Testis (tissue), 3 donors: ENCODE results near the gene FXR1. TPM values are rescaled to one million over a fixed set of nuclear protein-coding genes. Genes with fewer than 3 reads are reported as not detected.

Experiments
- DNase-seq: peaks from one replicate; pipeline ENCODE4 v3.0.0-alpha.2; 2019
- H3K27ac ChIP-seq, 2 donors: fragments of 200-600 bp; sonication (generic); one replicate each; pipeline ENCODE4 v1.5.1; 2019
- H3K27me3 ChIP-seq: fragments of 200-600 bp; sonication (generic); one replicate; pipeline ENCODE4 v1.5.1; 2019
- H3K36me3 ChIP-seq: fragments of 200-600 bp; sonication (generic); one replicate; pipeline ENCODE4 v1.5.1; 2017; ENCODE audit warnings: low read depth; ENCODE audit errors: missing control alignments
- H3K4me1 ChIP-seq: fragments of 200-600 bp; sonication (generic); one replicate; pipeline ENCODE4 v1.5.1; 2019
- H3K4me3 ChIP-seq, 2 donors: fragments of 200-600 bp; sonication (generic); one replicate each; pipeline ENCODE4 v1.5.1; 2017 to 2019
- H3K9me3 ChIP-seq: fragments of 200-600 bp; sonication (generic); one replicate; pipeline ENCODE4 v1.5.1; 2017
- POLR2A ChIP-seq: fragments of 450-650 bp; IDR thresholded peaks from one replicate; pipeline ENCODE4 v1.6.1; 2017; ENCODE audit warnings: antibody characterized with exemption, mild to moderate bottlenecking, moderate library complexity
- WGBS, 2 donors: methylation state at CpG; one replicate each; pipeline ENCODE4 v1.1.5; 2018; 5-methylcytosine and 5-hydroxymethylcytosine counted together
- intact Hi-C: fragments of 100-400 bp; cut with DNase I; formaldehyde crosslinking; loops from one replicate; pipeline ENCODE4 v1.15.1; 2023; ENCODE audit warnings: low total_unique reads
- polyA plus RNA-seq: library from polyadenylated mRNA; stranded (reverse); fragments of 350-450 nt; fragmentation: Illumina TruSeq; extraction: RNeasy Lipid Tissue Mini Kit (QIAGEN cat#74804); gene quantifications from one replicate; pipeline ENCODE4 v1.2.3, GENCODE V29; 2014; ENCODE audit warnings: low read depth, low replicate concordance; ENCODE audit not compliant: insufficient read depth
- total RNA-seq, 2 donors: library from RNA; depleted of rRNA; stranded (reverse); fragments of >200 nt; gene quantifications; one replicate each; pipeline ENCODE4 v1.2.3, GENCODE V29; 2016
- TF ChIP-seq, protein P1 (sequence below), 3 experiments: fragments of 450-650 bp in 2 of 3; fragments of 200-600 bp in 1 of 3; sonication (generic) in 1 of 3; IDR thresholded peaks; one replicate each; pipeline ENCODE4 v1.5.1; 2016 to 2019; ENCODE audit warnings: antibody characterized with exemption in 3 of 3, mild to moderate bottlenecking in 2 of 3, moderate library complexity in 1 of 3

Gene FXR1
- total and polyA plus RNA-seq, 3 donors from 2014 or later: 183 to 274 (median 273) TPM

DNA sequence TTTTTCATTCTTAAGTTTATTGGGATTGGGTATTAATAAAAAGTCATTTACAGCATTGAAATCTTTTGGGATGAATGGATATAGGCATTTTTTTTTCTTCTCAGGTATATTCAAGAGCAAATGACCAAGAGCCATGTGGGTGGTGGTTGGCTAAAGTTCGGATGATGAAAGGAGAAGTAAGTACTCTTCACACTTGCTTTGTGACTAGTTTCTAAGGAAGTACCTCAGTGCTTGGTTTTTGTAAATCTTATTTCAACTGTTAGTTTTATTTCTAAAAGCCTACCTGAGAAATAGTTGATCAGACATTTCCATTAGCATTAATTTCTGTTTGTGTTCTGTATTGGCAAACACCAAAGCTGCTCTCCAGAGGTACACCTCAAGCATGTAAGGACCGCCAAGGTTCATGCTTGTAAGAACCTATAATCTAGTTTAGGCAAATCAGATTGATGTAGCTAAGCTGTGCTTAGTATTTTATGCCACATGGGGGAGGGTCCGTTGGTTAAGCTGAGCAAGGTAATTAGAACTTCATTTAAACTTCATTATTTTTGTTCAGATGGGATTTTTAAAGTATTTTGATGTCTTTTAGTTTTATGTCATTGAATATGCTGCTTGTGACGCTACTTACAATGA lies 35.4 kb downstream of the FXR1 start:
- Histone ChIP-seq H3K9me3 (no peaks in the 10 kb centered on the region), H3K36me3 (peaks cover 4% of the 10 kb centered on the region), H3K4me3 (no peak overlapping the region), H3K27ac (no peak overlapping the region), H3K4me1 (no peaks in the 10 kb centered on the region), H3K27me3 (no peaks in the 10 kb centered on the region)
- WGBS, 2 donors: 82 to 92% methylated on average over 4 of the region's 4 CpGs
- DNase-seq: no peak
- intact Hi-C loops: no loop called here
- TF ChIP-seq POLR2A: no peak
- TF ChIP-seq, protein P1, sequence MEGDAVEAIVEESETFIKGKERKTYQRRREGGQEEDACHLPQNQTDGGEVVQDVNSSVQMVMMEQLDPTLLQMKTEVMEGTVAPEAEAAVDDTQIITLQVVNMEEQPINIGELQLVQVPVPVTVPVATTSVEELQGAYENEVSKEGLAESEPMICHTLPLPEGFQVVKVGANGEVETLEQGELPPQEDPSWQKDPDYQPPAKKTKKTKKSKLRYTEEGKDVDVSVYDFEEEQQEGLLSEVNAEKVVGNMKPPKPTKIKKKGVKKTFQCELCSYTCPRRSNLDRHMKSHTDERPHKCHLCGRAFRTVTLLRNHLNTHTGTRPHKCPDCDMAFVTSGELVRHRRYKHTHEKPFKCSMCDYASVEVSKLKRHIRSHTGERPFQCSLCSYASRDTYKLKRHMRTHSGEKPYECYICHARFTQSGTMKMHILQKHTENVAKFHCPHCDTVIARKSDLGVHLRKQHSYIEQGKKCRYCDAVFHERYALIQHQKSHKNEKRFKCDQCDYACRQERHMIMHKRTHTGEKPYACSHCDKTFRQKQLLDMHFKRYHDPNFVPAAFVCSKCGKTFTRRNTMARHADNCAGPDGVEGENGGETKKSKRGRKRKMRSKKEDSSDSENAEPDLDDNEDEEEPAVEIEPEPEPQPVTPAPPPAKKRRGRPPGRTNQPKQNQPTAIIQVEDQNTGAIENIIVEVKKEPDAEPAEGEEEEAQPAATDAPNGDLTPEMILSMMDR (IDR thresholded peaks at IDR 0.05): no peak

DNA sequence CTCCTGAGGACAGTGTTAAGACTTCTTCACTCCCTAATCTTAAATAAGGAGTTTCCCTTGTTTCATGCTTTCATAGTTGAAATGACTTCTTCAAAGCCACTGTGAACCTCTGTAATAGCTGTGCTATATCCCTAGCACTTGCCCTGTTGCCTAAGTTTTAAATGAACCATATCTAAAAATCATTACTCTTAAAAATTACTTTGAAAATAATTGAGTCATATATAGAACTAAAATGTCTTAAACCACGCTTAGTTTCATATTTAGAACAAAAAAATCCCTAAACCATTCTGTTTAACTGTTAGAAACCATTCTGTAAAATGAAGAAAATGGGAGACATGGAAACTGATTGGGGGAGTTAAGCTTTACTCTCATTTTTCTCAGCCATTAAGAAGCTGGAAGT lies 47.2 kb downstream of the FXR1 start:
- Histone ChIP-seq H3K27me3 (no peaks in the 10 kb centered on the region), H3K27ac (no peak overlapping the region), H3K4me1 (no peaks in the 10 kb centered on the region), H3K9me3 (no peaks in the 10 kb centered on the region), H3K4me3 (no peak overlapping the region), H3K36me3 (no peaks in the 10 kb centered on the region)
- intact Hi-C loops: no loop called here
- TF ChIP-seq, protein P1 (IDR thresholded peaks at IDR 0.05): no peak
- no peak for TF ChIP-seq POLR2A
- WGBS, 2 donors: 95 to 97% methylated on average over 1 of the region's 1 CpG
- DNase-seq: no peak

GRCh38 chr3:180961087-180961486 lies 48.6 kb downstream of the FXR1 start:
- H3K9me3 ChIP-seq: no peaks in the 10 kb centered on the region
- H3K4me1 ChIP-seq: no peaks in the 10 kb centered on the region

GRCh38 chr3:180961552-180961951 lies 49.1 kb downstream of the FXR1 start:
- H3K9me3 ChIP-seq: no peaks in the 10 kb centered on the region
- WGBS, 2 donors: 74 to 93% methylated on average over 1 of the region's 1 CpG
- no peaks in the 10 kb centered on the region for H3K4me1 ChIP-seq
- TF ChIP-seq, protein P1 (IDR thresholded peaks at IDR 0.05): no peak
- no peak for TF ChIP-seq POLR2A
- no peak overlapping the region for H3K4me3 ChIP-seq
- H3K27me3 ChIP-seq: no peaks in the 10 kb centered on the region
- no peaks in the 10 kb centered on the region for H3K36me3 ChIP-seq
- no peak for DNase-seq
- no peak overlapping the region for H3K27ac ChIP-seq
- intact Hi-C loops: no loop called here

More at GRCh38 chr3:180961087-180961486, 48.6 kb downstream of the FXR1 start:
- intact Hi-C loops: no loop called here
- TF ChIP-seq, protein P1 (IDR thresholded peaks at IDR 0.05): no peak
- TF ChIP-seq POLR2A: no peak
- Histone ChIP-seq H3K27me3 (no peaks in the 10 kb centered on the region), H3K27ac (no peak overlapping the region), H3K4me3 (no peak overlapping the region), H3K36me3 (no peaks in the 10 kb centered on the region)
- DNase-seq: no peak
- WGBS, 2 donors: 88 to 89% methylated on average over 3 of the region's 3 CpGs

DNA sequence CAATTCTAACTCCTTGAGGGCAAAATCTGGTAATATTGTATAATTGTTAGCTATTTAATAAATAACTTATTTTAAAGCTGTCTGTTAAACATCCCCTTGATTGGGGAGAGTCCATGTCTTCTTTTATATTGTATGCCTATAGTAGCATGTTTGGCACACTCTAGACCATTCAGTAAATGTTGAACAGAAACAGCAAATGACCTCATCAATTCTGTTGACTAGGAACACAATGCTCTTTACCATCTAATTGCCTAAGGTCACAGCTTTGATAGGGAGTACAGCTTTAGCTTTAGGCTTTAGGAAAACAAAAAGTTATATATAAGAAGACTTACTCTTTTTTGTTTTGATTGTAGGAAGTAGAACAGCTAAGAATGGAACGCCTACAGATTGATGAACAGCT lies 50.1 kb downstream of the FXR1 start:
- TF ChIP-seq, protein P1 (IDR thresholded peaks at IDR 0.05): no peak
- no peak for TF ChIP-seq POLR2A
- no peaks in the 10 kb centered on the region for H3K36me3 ChIP-seq
- no peaks in the 10 kb centered on the region for H3K27me3 ChIP-seq
- DNase-seq: no peak
- H3K9me3 ChIP-seq: no peaks in the 10 kb centered on the region
- intact Hi-C loops: no loop called here
- no peaks in the 10 kb centered on the region for H3K4me1 ChIP-seq
- no peak overlapping the region for H3K4me3 ChIP-seq
- no peak overlapping the region for H3K27ac ChIP-seq
- WGBS, 2 donors: 89 to 94% methylated on average over 1 of the region's 1 CpG
